HG03575 (cell line): Measurements from ENCODE around the gene RHCE.
"Not testable (repeated sequence)": the region's sequence is repeated elsewhere in the genome, so short reads cannot be mapped to it uniquely, and the experiment has no call there.

Source experiments
- ATAC-seq: cut with Tn5 transposase; IDR thresholded peaks from one replicate; pipeline ENCODE4 v1.9.1; 2021; ENCODE audit not compliant: unreplicated experiment, insufficient number of reproducible peaks, low FRiP score; ENCODE audit errors: extremely low read depth

Gene RHCE

DNA sequence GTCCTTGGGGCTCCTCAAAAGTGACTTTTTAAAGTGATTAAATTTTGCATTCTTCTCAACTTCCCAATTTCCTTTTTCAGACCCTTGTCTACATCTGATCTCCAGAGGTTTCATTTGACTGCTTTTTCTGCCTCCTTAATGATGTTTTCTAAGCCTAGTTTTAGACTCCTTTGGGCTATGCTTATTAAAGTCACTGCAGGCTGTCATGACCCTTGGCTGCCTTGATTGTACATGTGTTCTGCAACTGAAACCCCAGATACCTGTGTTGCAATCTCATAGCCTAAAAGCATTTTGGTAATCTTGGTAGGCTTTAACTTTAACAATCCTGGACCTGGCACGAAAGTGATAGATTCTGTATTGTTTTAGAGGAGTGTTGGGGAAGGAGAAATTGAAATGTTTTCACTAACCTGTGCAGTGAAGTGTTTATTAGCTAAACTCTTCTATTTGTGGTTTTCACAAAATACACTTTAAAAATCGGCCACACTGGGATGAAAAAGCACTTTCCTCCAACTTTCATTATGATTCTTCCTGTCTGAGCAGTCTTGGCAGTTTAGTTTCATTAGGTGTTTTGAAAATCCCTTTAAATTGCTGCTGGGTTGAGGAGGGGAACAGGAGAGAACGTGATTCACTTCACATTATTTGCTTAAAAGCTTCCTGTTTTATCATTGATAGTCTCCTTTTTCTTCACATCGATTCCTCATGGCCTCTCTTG, 14.9 kb upstream of the RHCE start:
- no peak for ATAC-seq

DNA sequence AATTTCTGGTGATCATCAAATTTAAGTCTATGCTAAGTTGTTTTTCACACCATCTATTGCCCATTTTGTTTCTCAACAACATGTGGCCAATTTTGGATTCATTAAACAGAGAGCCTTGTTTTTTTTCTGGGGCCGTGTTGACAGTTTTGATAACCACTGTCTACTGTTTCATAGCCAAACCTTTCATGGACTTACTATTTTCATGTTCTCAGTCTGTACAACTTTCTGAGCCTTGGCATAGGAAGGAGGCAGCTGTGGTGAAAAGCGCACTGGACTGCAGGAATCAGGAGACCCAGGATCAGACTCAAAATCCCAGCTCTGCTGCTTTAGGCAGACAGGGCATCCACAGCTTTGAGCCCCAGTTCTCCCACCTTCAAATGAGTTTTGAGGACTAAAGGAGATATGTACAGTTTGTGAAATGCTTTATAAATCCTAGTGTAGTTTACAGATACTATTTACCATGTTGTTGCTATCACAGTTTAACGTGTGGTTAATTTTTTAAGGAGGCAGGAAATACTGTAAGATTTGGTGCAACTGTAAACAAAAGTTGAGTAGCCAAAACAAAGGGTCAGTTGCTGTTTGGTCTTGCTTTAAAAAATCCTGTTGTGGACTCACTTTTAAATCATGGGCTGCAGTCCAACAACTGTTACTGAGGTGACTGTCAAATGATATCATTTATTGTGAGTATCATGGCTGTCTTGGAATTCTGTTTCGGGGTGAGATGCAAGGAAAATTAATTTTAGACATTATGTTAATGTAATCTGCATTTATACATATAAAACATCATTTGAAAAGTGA, 13.0 kb upstream of the RHCE start:
- no peak for ATAC-seq

- no peak for ATAC-seq
These were observed 12.2 kb upstream of the RHCE start for GRCh38 chr1:25432749-25433388.

DNA sequence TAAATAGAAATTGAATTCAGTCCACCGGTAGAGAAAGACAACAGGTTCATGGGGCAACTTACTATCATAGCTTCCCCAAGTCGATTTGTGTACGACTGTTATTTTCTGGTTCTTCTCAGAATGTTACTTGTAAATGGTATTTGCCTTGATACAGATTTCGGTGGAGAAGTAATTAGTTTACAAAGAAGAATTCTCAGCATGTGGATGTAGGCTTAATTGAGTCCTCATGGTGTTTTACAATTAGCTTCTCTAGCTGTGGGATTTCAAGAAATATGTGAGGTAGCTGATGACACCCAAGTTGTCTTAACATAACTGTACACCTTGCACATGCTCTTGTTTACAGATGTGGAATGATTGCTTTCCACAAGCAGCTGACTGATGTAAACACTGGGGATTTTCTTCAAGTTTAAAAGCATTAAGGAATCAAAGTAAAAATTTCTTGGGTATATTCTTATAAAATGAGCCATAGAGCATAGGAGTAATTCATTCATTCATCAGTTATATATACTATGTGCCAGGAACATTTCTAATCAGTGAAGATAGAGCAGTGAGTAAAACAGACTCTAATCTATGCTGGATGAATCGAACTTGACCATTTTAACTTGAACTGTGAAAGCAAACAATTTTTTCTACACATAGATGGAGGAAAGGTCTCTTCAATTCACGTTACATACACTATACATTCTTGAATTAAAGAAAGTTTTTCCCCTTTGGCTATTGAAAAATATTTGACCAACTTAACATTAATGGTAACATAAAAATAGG, 11.5 kb upstream of the RHCE start:
- no peak for ATAC-seq

DNA sequence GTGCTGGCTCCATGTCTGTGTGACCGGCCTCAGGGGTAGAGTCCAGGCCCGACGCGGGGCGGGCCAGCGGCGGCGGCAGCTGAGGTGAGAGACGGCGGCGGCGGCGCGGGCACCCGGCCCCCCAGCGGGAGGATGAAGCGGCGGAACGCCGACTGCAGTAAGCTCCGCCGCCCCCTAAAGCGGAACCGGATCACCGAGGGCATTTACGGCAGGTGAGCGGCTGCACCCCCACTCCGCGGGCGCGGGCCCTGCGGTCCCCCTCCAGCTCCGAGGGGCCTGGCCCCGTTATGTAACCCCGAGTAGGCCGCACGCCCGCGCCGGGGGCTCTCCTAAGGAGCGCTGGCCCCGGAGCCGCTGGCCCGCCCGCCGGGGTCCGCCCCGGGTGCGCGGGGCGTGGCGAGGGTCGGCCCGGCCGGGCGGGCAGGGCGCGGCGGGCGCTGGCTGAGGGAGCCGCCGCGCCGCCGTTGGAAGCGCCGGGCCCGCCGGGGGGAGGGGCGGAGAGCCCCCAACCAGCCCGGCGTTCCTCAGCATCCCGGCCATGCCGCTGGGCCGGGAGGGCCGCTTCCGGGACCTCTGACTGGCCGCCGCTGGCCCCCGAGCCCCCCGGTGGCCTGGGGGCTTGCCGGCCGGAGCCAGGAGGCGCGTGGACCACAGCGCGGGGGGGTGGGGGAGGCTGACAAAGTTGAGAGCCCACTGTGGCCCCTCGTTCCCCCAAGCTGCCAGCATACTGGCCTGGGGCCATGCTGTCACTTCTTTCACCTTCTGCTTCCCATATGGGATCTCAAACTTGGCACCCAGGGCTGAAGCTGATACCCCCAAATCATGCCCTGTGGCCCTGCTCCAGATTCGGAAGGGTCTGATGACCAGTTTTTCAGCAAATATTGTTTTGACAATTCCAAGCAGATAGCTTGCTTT, 10.6 kb upstream of the RHCE start:
- ATAC-seq: no peak

DNA sequence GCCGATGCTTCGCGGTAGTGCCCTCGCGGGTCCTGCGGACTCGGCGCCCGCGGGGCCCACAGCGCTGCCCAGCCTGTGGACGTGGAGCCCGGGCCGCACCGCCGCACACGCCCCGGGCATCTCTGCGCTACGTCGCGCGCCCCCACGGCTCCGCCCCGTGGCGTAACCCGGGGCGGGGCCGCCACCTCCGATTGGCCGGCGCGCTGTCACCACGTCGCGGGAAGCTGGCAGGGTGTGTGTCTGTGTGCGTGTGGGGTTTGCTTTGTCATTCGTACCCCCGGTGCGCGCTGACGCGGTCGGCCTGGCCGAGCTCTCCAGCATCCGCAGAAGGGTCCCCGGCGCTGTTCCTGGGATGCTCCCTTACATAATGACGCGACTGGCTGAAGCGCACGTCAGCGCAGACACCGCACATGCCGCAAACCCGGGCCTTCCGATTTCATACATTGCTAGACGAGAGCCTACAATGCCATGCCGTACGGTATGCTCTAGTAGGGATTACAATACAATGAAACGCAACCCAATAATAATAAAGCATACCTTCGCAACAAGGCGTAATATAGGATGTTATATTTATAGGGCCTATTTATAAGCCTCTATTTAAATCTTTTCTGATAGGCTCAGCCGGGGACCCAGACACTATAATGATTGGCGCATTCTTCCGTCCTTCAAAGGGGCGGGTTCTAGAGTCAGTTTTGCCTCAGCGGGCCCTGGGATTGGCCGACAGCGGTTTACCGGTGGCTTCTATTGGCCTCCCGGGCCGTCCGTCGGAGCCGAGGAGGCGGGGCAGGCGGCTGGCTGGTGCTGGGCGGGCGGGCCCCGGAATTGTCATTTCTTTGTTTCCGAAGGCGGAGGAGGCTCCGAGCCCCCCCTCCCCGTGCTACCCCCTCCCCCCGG, 9.7 kb upstream of the RHCE start, which contains the start of gene MACO1:
MACO1 (plus strand) TSS at position 825 of the 894 bp plus-strand sequence. CDS start 202 bp downstream, outside the sequence.
- ATAC-seq: peak; percentile 41

DNA sequence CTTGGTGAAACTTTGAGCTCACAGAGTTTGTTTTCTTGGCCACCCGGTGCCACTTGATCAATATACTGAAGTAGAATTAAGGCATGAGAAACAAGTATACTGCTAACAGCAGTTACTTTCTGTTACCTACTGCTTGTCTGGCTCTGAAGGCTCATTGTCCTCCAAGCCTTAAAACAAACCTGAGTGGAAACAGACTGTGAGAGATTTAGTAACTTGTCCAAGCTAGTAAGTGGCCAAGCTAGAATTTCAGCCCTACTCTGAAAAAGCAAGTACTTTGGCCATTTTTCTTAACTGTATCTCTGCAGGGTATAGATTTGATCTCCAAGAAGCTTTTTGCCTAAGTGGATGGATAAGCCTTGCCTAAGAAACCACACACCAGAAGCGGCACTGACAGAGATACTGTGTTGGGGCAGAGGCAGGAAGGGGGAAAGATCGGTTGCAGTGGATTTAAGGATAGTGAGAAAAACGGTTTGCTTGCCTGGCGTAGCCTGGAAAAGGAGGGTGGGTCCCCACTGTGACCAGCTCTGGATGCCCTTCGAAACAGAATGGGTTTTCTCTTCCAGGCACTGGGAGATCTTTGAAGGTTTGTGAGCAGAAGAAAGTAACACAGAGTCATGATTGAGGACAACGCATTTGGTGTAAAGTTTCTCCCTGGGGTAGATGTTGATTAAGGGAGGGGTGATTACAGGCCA, 8.0 kb upstream of the RHCE start:
- ATAC-seq: no peak

- no peak for ATAC-seq
These were observed 7.1 kb upstream of the RHCE start for GRCh38 chr1:25427696-25428095.

DNA sequence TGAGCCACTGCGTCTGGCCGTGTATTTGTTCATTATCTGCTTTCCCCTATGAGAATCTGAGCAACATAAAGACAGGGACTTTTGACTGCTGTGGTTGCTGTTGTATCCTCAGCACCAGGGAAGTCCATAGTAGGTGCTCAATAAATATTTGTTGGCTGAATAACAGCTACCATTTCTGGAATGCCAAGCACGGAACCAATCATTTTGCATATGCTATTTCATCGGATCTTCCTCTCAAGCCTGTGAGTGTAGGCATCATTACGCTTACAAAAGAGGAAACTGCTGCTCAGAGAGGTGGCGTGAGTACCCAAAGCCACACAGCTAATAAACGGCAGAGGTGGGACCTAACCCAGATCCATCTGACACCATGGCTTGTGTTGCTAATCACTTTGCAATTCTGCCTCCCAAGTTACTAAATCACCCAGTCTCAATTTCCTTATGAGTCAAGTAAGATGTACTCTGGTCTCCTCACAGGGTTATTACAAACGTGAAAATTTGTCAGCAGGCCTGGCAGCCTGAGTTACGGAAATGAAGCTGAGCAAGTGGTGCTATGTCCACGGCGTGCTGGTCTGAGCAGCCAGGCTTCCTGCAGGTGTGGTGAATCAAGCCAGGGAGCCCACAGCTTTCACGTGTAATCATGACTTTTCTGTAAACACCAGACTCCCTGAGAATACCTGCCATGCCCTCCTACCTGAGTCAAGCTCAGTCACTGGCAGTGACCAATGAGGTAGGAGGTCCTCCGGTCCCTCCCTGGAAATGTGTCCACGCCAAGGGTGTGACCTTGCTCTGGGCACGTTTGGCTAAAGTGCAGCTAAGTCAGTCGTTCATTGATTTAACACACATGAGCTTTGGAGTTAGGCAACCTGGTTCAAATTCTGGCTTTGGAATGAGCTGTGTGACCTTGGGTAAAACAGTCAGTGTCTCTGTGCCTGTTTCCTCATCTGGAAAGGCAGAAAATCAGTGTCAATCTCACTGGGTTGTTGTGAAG, 4.8 kb upstream of the RHCE start:
- ATAC-seq: no peak

- not testable (repeated sequence) for ATAC-seq
These were observed 2.6 kb upstream of the RHCE start for GRCh38 chr1:25423206-25423605.

- ATAC-seq: not testable (repeated sequence)
These were observed 1.3 kb downstream of the RHCE start for GRCh38 chr1:25419339-25419738.

- not testable (repeated sequence) for ATAC-seq
These were observed 3.3 kb downstream of the RHCE start for GRCh38 chr1:25417280-25417679.

DNA sequence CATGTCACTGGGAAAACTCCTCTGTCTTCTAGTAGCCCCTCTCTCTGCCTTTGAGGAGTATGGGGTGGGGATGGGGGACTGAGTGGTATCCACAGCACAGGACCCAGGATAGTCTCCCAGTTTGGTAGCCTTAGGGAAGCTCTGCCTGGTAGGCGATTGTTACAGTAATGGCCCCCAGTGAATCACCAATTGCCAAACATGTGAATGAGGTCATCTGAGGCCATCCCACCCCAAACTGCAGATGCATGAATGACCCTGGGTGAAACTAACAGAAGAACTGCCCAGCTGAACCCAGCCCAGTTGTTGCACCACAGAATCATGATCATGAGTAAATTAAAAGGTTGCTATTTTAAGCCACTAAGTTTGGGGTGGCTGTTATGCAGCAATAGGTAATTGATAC, 6.0 kb downstream of the RHCE start:
- not testable (repeated sequence) for ATAC-seq

- ATAC-seq: not testable (repeated sequence)
These were observed 6.5 kb downstream of the RHCE start for GRCh38 chr1:25414157-25414556.

- not testable (repeated sequence) for ATAC-seq
These were observed 7.6 kb downstream of the RHCE start for GRCh38 chr1:25412872-25413623.
